ENCODE data around the gene MACROH2A1. TPM values are rescaled to one million over a fixed set of nuclear protein-coding genes. Genes with fewer than 3 reads are reported as not detected.
A peak's percentile ranks its signal among the peaks of the same experiment; 100 is the strongest.

The MACROH2A1 gene
- total RNA-seq, 2 donors from 2014 or later, result 124 to 141 TPM

- peak overlapping the region; percentile 89 for H3K4me3 Mint-ChIP-seq
- ATAC-seq (no peak), DNase-seq (no peak)
- H3K27me3 Mint-ChIP-seq, result peaks cover 8% of the 10 kb centered on the region
- H3K36me3 Mint-ChIP-seq (ENCODE audit: low read depth), result peaks cover 2% of the 10 kb centered on the region
- H3K9me3 ChIP-seq (ENCODE audit: control insufficient read depth, low read length, poor library complexity, severe bottlenecking), result no peaks in the 10 kb centered on the region
- peaks cover 23% of the 10 kb centered on the region for H3K4me1 Mint-ChIP-seq
- peak overlapping the region; percentile 83 for H3K27ac Mint-ChIP-seq
Observed at GRCh38 chr5:135399794-135400542, 937 bp upstream of the MACROH2A1 start.

GRCh38 chr5:135398160-135398854 is 724 bp downstream of the MACROH2A1 start:
- DNase-seq (peak in 1 of 3 donors; percentile 15), ATAC-seq (peak; percentile 37)
- no peaks in the 10 kb centered on the region for H3K9me3 ChIP-seq (ENCODE audit: control insufficient read depth, low read length, poor library complexity, severe bottlenecking)
- H3K4me1 Mint-ChIP-seq, result peaks cover 32% of the 10 kb centered on the region
- peaks cover 2% of the 10 kb centered on the region for H3K36me3 Mint-ChIP-seq (ENCODE audit: low read depth)
- peak overlapping the region; percentile 89 for H3K27ac Mint-ChIP-seq
- H3K4me3 Mint-ChIP-seq, result peak overlapping the region; percentile 89
- H3K27me3 Mint-ChIP-seq, result no peaks in the 10 kb centered on the region

GRCh38 chr5:135397084-135397483 is 1.9 kb downstream of the MACROH2A1 start:
- H3K36me3 Mint-ChIP-seq (ENCODE audit: low read depth), result peaks cover 2% of the 10 kb centered on the region
- H3K27ac Mint-ChIP-seq, result peak overlapping the region; percentile 76
- H3K27me3 Mint-ChIP-seq, result no peaks in the 10 kb centered on the region
- no peak for DNase-seq
- ATAC-seq, result no peak
- peaks cover 44% of the 10 kb centered on the region for H3K4me1 Mint-ChIP-seq
- no peaks in the 10 kb centered on the region for H3K9me3 ChIP-seq (ENCODE audit: control insufficient read depth, low read length, poor library complexity, severe bottlenecking)
- peak overlapping the region; percentile 28 for H3K4me3 Mint-ChIP-seq

- Mint-ChIP-seq H3K4me3 (no peak overlapping the region), H3K36me3 (ENCODE audit: low read depth) (peaks cover 2% of the 10 kb centered on the region), H3K27me3 (no peaks in the 10 kb centered on the region), H3K4me1 (peaks cover 49% of the 10 kb centered on the region), H3K27ac (peak overlapping the region; percentile 76)
- no peaks in the 10 kb centered on the region for H3K9me3 ChIP-seq (ENCODE audit: control insufficient read depth, low read length, poor library complexity, severe bottlenecking)
- ATAC-seq (no peak), DNase-seq (no peak)
Observed at GRCh38 chr5:135396459-135397055, 2.5 kb downstream of the MACROH2A1 start.

GRCh38 chr5:135395866-135396265 is 3.2 kb downstream of the MACROH2A1 start:
- Mint-ChIP-seq H3K27ac (peak overlapping the region; percentile 27), H3K4me3 (peak overlapping the region; percentile 59), H3K36me3 (ENCODE audit: low read depth) (peaks cover 2% of the 10 kb centered on the region), H3K27me3 (no peaks in the 10 kb centered on the region), H3K4me1 (peaks cover 51% of the 10 kb centered on the region)
- ATAC-seq, result no peak
- no peaks in the 10 kb centered on the region for H3K9me3 ChIP-seq (ENCODE audit: control insufficient read depth, low read length, poor library complexity, severe bottlenecking)
- no peak for DNase-seq

- Mint-ChIP-seq H3K36me3 (ENCODE audit: low read depth) (peaks cover 2% of the 10 kb centered on the region), H3K4me1 (peaks cover 54% of the 10 kb centered on the region), H3K27me3 (no peaks in the 10 kb centered on the region), H3K4me3 (peak overlapping the region; percentile 59), H3K27ac (peak overlapping the region; percentile 27)
- no peaks in the 10 kb centered on the region for H3K9me3 ChIP-seq (ENCODE audit: control insufficient read depth, low read length, poor library complexity, severe bottlenecking)
- DNase-seq (no peak), ATAC-seq (no peak)
Observed at GRCh38 chr5:135395451-135395850, 3.6 kb downstream of the MACROH2A1 start.

GRCh38 chr5:135394095-135394494 is 4.9 kb downstream of the MACROH2A1 start:
- Mint-ChIP-seq H3K4me3 (no peak overlapping the region), H3K27me3 (no peaks in the 10 kb centered on the region), H3K4me1 (peaks cover 60% of the 10 kb centered on the region), H3K36me3 (ENCODE audit: low read depth) (peaks cover 2% of the 10 kb centered on the region), H3K27ac (peak overlapping the region; percentile 24)
- H3K9me3 ChIP-seq (ENCODE audit: control insufficient read depth, low read length, poor library complexity, severe bottlenecking), result no peaks in the 10 kb centered on the region
- DNase-seq (no peak), ATAC-seq (no peak)

- no peaks in the 10 kb centered on the region for H3K9me3 ChIP-seq (ENCODE audit: control insufficient read depth, low read length, poor library complexity, severe bottlenecking)
- Mint-ChIP-seq H3K27ac (no peak overlapping the region), H3K27me3 (no peaks in the 10 kb centered on the region), H3K36me3 (ENCODE audit: low read depth) (peaks cover 2% of the 10 kb centered on the region), H3K4me1 (peaks cover 60% of the 10 kb centered on the region), H3K4me3 (no peak overlapping the region)
- DNase-seq, result no peak
- ATAC-seq, result no peak
Observed at GRCh38 chr5:135393691-135394090, 5.3 kb downstream of the MACROH2A1 start.

- Mint-ChIP-seq H3K27me3 (no peaks in the 10 kb centered on the region), H3K4me3 (no peak overlapping the region), H3K27ac (no peak overlapping the region), H3K36me3 (ENCODE audit: low read depth) (peaks cover 2% of the 10 kb centered on the region), H3K4me1 (peaks cover 63% of the 10 kb centered on the region)
- ATAC-seq (no peak), DNase-seq (no peak)
- no peaks in the 10 kb centered on the region for H3K9me3 ChIP-seq (ENCODE audit: control insufficient read depth, low read length, poor library complexity, severe bottlenecking)
Observed at GRCh38 chr5:135393229-135393628, 5.8 kb downstream of the MACROH2A1 start.

GRCh38 chr5:135392256-135392655 is 6.8 kb downstream of the MACROH2A1 start:
- H3K27me3 Mint-ChIP-seq, result no peaks in the 10 kb centered on the region
- peak; percentile 28 for ATAC-seq
- H3K4me3 Mint-ChIP-seq, result peak overlapping the region; percentile 52
- H3K27ac Mint-ChIP-seq, result peak overlapping the region; percentile 85
- no peaks in the 10 kb centered on the region for H3K9me3 ChIP-seq (ENCODE audit: control insufficient read depth, low read length, poor library complexity, severe bottlenecking)
- peaks cover 62% of the 10 kb centered on the region for H3K4me1 Mint-ChIP-seq
- DNase-seq, result no peak
- peaks cover 2% of the 10 kb centered on the region for H3K36me3 Mint-ChIP-seq (ENCODE audit: low read depth)

- Mint-ChIP-seq H3K36me3 (ENCODE audit: low read depth) (peaks cover 2% of the 10 kb centered on the region), H3K4me1 (peaks cover 61% of the 10 kb centered on the region), H3K4me3 (no peak overlapping the region), H3K27ac (peak overlapping the region; percentile 85), H3K27me3 (no peaks in the 10 kb centered on the region)
- no peak for ATAC-seq
- no peaks in the 10 kb centered on the region for H3K9me3 ChIP-seq (ENCODE audit: control insufficient read depth, low read length, poor library complexity, severe bottlenecking)
- DNase-seq, result no peak
Observed at GRCh38 chr5:135391869-135392255, 7.2 kb downstream of the MACROH2A1 start.

- H3K4me3 Mint-ChIP-seq, result peak overlapping the region; percentile 9
- no peak for DNase-seq
- no peaks in the 10 kb centered on the region for H3K9me3 ChIP-seq (ENCODE audit: control insufficient read depth, low read length, poor library complexity, severe bottlenecking)
- H3K36me3 Mint-ChIP-seq (ENCODE audit: low read depth), result peaks cover 2% of the 10 kb centered on the region
- peak overlapping the region; percentile 85 for H3K27ac Mint-ChIP-seq
- no peak for ATAC-seq
- peaks cover 64% of the 10 kb centered on the region for H3K4me1 Mint-ChIP-seq
- H3K27me3 Mint-ChIP-seq, result no peaks in the 10 kb centered on the region
Observed at GRCh38 chr5:135391116-135391868, 7.7 kb downstream of the MACROH2A1 start.
